H9 (cell line): ENCODE data around the gene NT5DC1. TPM values are rescaled to one million over a fixed set of nuclear protein-coding genes. Genes with fewer than 3 reads are reported as not detected.

Experiments
- DNase-seq: peaks from one replicate; pipeline ENCODE4 v3.0.0-alpha.2; 2017
- H2AFZ ChIP-seq: one replicate; pipeline ENCODE4 v1.6.1; 2013; ENCODE audit warnings: mild to moderate bottlenecking, low read length, control low read depth, moderate library complexity
- H2AK5ac ChIP-seq: 2 replicates; pipeline ENCODE4 v1.6.1; 2013; ENCODE audit warnings: low read length, control low read depth, mixed read lengths; ENCODE audit not compliant: insufficient read length
- H2BK120ac ChIP-seq: one replicate; pipeline ENCODE4 v1.6.1; 2013; ENCODE audit warnings: low read depth, mild to moderate bottlenecking, low read length, control low read depth, inconsistent platforms; ENCODE audit not compliant: poor library complexity, severe bottlenecking
- H2BK12ac ChIP-seq: 2 replicates; pipeline ENCODE4 v1.6.1; 2013; ENCODE audit warnings: low read length, control low read depth, mixed read lengths, low read depth; ENCODE audit not compliant: insufficient read length
- H2BK15ac ChIP-seq: 2 replicates; pipeline ENCODE4 v1.6.1; 2013; ENCODE audit warnings: low read depth, low read length, control low read depth
- H2BK20ac ChIP-seq: one replicate; pipeline ENCODE4 v1.6.1; 2013; ENCODE audit warnings: low read depth, mild to moderate bottlenecking, low read length, control low read depth, inconsistent platforms; ENCODE audit not compliant: poor library complexity, severe bottlenecking
- H2BK5ac ChIP-seq: 2 replicates; pipeline ENCODE4 v1.6.1; 2013; ENCODE audit warnings: low read length, control low read depth, mixed read lengths; ENCODE audit not compliant: insufficient read length
- H3K14ac ChIP-seq: 2 replicates; pipeline ENCODE4 v1.6.1; 2013; ENCODE audit warnings: low read length, control low read depth; ENCODE audit not compliant: insufficient read depth
- H3K18ac ChIP-seq: 2 replicates; pipeline ENCODE4 v1.6.1; 2013; ENCODE audit warnings: low read depth, mild to moderate bottlenecking, mixed read lengths, low read length, control low read depth; ENCODE audit not compliant: insufficient read length
- H3K23ac ChIP-seq: 2 replicates; pipeline ENCODE4 v1.6.1; 2013; ENCODE audit warnings: low read length, control low read depth, mixed read lengths, low read depth; ENCODE audit not compliant: insufficient read length
- H3K23me2 ChIP-seq: 2 replicates; pipeline ENCODE4 v1.6.1; 2013; ENCODE audit warnings: low read depth, mild to moderate bottlenecking, mixed read lengths, low read length, control low read depth; ENCODE audit not compliant: insufficient read length, poor library complexity, severe bottlenecking
- H3K27ac ChIP-seq: 2 replicates; pipeline ENCODE4 v1.5.1; 2013; ENCODE audit warnings: low read length, control low read depth, mixed read lengths, low read depth; ENCODE audit not compliant: insufficient read length
- H3K27me3 ChIP-seq: 2 replicates; pipeline ENCODE4 v1.6.1; 2013; ENCODE audit warnings: low read length, control low read depth, inconsistent platforms; ENCODE audit not compliant: insufficient read depth
- H3K4ac ChIP-seq: 2 replicates; pipeline ENCODE4 v1.6.1; 2013; ENCODE audit warnings: low read depth, mild to moderate bottlenecking, control low read depth, inconsistent platforms, low read length, moderate library complexity
- H3K4me1 ChIP-seq: 2 replicates; pipeline ENCODE4 v1.6.1; 2013; ENCODE audit warnings: low read length, control low read depth, inconsistent platforms; ENCODE audit not compliant: insufficient read depth
- H3K4me2 ChIP-seq: 2 replicates; pipeline ENCODE4 v1.6.1; 2013; ENCODE audit warnings: low read length, control low read depth, mixed read lengths; ENCODE audit not compliant: insufficient read length, insufficient read depth
- H3K56ac ChIP-seq: 2 replicates; pipeline ENCODE4 v1.6.1; 2013; ENCODE audit warnings: low read depth, mild to moderate bottlenecking, mixed read lengths, low read length, control low read depth; ENCODE audit not compliant: insufficient read length
- H3K79me1 ChIP-seq: 2 replicates; pipeline ENCODE4 v1.6.1; 2013; ENCODE audit warnings: low read depth, mild to moderate bottlenecking, moderate library complexity, low read length, control low read depth, inconsistent platforms; ENCODE audit not compliant: insufficient read depth, poor library complexity, severe bottlenecking
- H3K79me2 ChIP-seq: 2 replicates; pipeline ENCODE4 v1.6.1; 2013; ENCODE audit warnings: low read length, control low read depth, inconsistent platforms; ENCODE audit not compliant: insufficient read depth
- H3K9ac ChIP-seq: 2 replicates; pipeline ENCODE4 v1.6.1; 2013; ENCODE audit warnings: low read length, control low read depth, mixed read lengths; ENCODE audit not compliant: insufficient read length; ENCODE audit errors: extremely low read depth
- H3K9me3 ChIP-seq: one replicate; pipeline ENCODE4 v1.6.1; 2013; ENCODE audit warnings: low read depth, low read length, inconsistent platforms; ENCODE audit not compliant: control insufficient read depth
- H3T11ph ChIP-seq: one replicate; pipeline ENCODE4 v1.6.1; 2013; ENCODE audit warnings: mild to moderate bottlenecking, low read length, control low read depth, inconsistent platforms
- H4K20me1 ChIP-seq: one replicate; pipeline ENCODE4 v1.6.1; 2013; ENCODE audit not compliant: control insufficient read depth, insufficient read length, insufficient read depth
- H4K5ac ChIP-seq: 2 replicates; pipeline ENCODE4 v1.6.1; 2013; ENCODE audit warnings: low read depth, mild to moderate bottlenecking, mixed read lengths, low read length, control low read depth; ENCODE audit not compliant: insufficient read length
- H4K8ac ChIP-seq: replicated peaks from 2 replicates; pipeline ENCODE4 v1.6.1; 2013; ENCODE audit warnings: low read length, control low read depth, mixed read lengths, low read depth; ENCODE audit not compliant: insufficient read length
- H4K91ac ChIP-seq: 2 replicates; pipeline ENCODE4 v1.6.1; 2013; ENCODE audit warnings: low read depth, mild to moderate bottlenecking, moderate library complexity, mixed read lengths, low read length, control low read depth; ENCODE audit not compliant: insufficient read length
- H3K27ac Mint-ChIP-seq, 3 experiments: 2 replicates in 2 of 3; 3 replicates in 1 of 3; pipeline ENCODE4 v1.8.0; 2020 to 2021; ENCODE audit warnings: mixed read lengths in 3 of 3, mild to moderate bottlenecking in 1 of 3, moderate library complexity in 1 of 3
- H3K27me3 Mint-ChIP-seq: 2 replicates; pipeline ENCODE4 v1.8.0; 2021; ENCODE audit warnings: low read depth, mild to moderate bottlenecking, moderate library complexity, mixed read lengths
- H3K36me3 Mint-ChIP-seq, 3 experiments: 2 replicates in 2 of 3; 3 replicates in 1 of 3; pipeline ENCODE4 v1.8.0; 2020 to 2021; ENCODE audit warnings: low read depth in 3 of 3, mixed read lengths in 3 of 3; ENCODE audit not compliant: insufficient read depth in 1 of 3
- H3K4me1 Mint-ChIP-seq, 2 experiments: 2 replicates each; pipeline ENCODE4 v1.8.0; 2020; ENCODE audit warnings: mixed read lengths in 2 of 2
- H3K4me3 Mint-ChIP-seq, 2 experiments: 2 replicates in 1 of 2; 3 replicates in 1 of 2; pipeline ENCODE4 v1.8.0; 2020 to 2021; ENCODE audit warnings: mild to moderate bottlenecking in 2 of 2, mixed read lengths in 2 of 2, moderate library complexity in 1 of 2
- H3K9me3 Mint-ChIP-seq, 2 experiments: 2 replicates in 1 of 2; 3 replicates in 1 of 2; pipeline ENCODE4 v1.8.0; 2020; ENCODE audit warnings: mild to moderate bottlenecking in 2 of 2, mixed read lengths in 2 of 2, moderate library complexity in 1 of 2
- CTCF ChIP-seq: fragments of 200-600 bp; sonication (generic); conservative IDR thresholded peaks from 3 replicates; pipeline ENCODE4 v1.8.0; 2021; ENCODE audit warnings: antibody characterized with exemption, mild to moderate bottlenecking
- WGBS: extraction: QIAGEN DNeasy Blood & Tissue Kit; methylation state at CpG from one replicate; pipeline ENCODE4 v1.1.7; 2013; ENCODE audit warnings: missing lambda C conversion rate, low lambda C conversion rate, mixed read lengths; ENCODE audit not compliant: insufficient read length; ENCODE audit errors: extremely low coverage; 5-methylcytosine and 5-hydroxymethylcytosine counted together
- total RNA-seq: library from RNA; stranded (reverse); gene quantifications from 2 replicates; pipeline ENCODE4 v1.2.1, GENCODE V29; 2021

NT5DC1 gene
- total RNA-seq, 1 experiment from 2014 or later = 64.9 TPM

- H2BK12ac ChIP-seq = no peak overlapping the region
- H4K20me1 ChIP-seq = no peaks in the 10 kb centered on the region
- no peak overlapping the region for H2BK5ac ChIP-seq
- no peaks in the 10 kb centered on the region for H3K9me3 Mint-ChIP-seq
- no peak overlapping the region for H2AK5ac ChIP-seq
- no peaks in the 10 kb centered on the region for H3K27me3 ChIP-seq
- H2BK20ac ChIP-seq = no peak overlapping the region
- WGBS = no CpG with 5 or more reads among the region's 1 CpG
- no peak overlapping the region for H3K9ac ChIP-seq
- H2BK120ac ChIP-seq = no peak overlapping the region
- H4K91ac ChIP-seq = no peak overlapping the region
- H2BK15ac ChIP-seq = no peak overlapping the region
- H3K23ac ChIP-seq = no peak overlapping the region
- H3K14ac ChIP-seq = no peak overlapping the region
- H3K36me3 Mint-ChIP-seq = no peaks in the 10 kb centered on the region
- H4K5ac ChIP-seq = no peak overlapping the region
- no peak overlapping the region for H3K4ac ChIP-seq
- H3K4me1 Mint-ChIP-seq = peaks cover 6 to 7% of the 10 kb centered on the region in 2 experiments
- no peak overlapping the region for H3K4me3 Mint-ChIP-seq
- H4K8ac ChIP-seq = no peak overlapping the region
- no peaks in the 10 kb centered on the region for H3K4me1 ChIP-seq
- no peak overlapping the region for H3K18ac ChIP-seq
- H3K23me2 ChIP-seq = no peaks in the 10 kb centered on the region
- H3K9me3 ChIP-seq = no peaks in the 10 kb centered on the region
- no peak for DNase-seq
- no peaks in the 10 kb centered on the region for H3K79me2 ChIP-seq
- H3T11ph ChIP-seq = no peak overlapping the region
- H3K27ac ChIP-seq = no peak overlapping the region
- no peak overlapping the region for H2AFZ ChIP-seq
- no peak overlapping the region for H3K27ac Mint-ChIP-seq
- no peaks in the 10 kb centered on the region for H3K79me1 ChIP-seq
- H3K56ac ChIP-seq = no peak overlapping the region
- no peak for TF ChIP-seq CTCF
- no peak overlapping the region for H3K4me2 ChIP-seq
- no peaks in the 10 kb centered on the region for H3K27me3 Mint-ChIP-seq
These were observed 28.3 kb upstream of the NT5DC1 start for GRCh38 chr6:116072368-116072767.
